ENCODE results near the gene SIAE. TPM values are rescaled to one million over a fixed set of nuclear protein-coding genes. Genes with fewer than 3 reads are reported as not detected.
A peak's percentile ranks its signal among the peaks of the same experiment; 100 is the strongest.

SIAE gene
- total and polyA plus RNA-seq, 10 of the 15 experiments (the other 5 are each of a cell fraction or from before 2014, with no cell fraction given): 0.93 to 6.9 (median 4.2) TPM

- TF ChIP-seq ZBTB33 (IDR thresholded peaks at IDR 0.05) (no peak), SMC3 (IDR thresholded peaks at IDR 0.05; ENCODE audit: borderline replicate concordance, low read length) (no peak), HDAC6 (IDR thresholded peaks at IDR 0.05; ENCODE audit: unreplicated experiment) (no peak)
Measured at GRCh38 chr11:124648610-124649009, 24.9 kb downstream of the SIAE start (continued).

GRCh38 chr11:124646148-124646547, 27.4 kb downstream of the SIAE start:
- no peak for FAIRE-seq
- ChIA-PET CTCF (interaction anchor here (0.8 to 3.7 kb wide), 3 partner anchors 23 to 144 kb away, joined by 3 to 26 read pairs (median 3); partner anchors contain the start of gene ESAM), RAD21 (ENCODE audit: unreplicated experiment) (interaction anchor here (1.8 kb wide), 1 partner anchor 191 kb away, joined by 7 read pairs; no protein-coding TSS in a partner anchor), POLR2A (no interaction called here), SMC1A (ENCODE audit: uncharacterized antibody, unreplicated experiment) (interaction anchor here (0.6 to 1.5 kb wide), 3 partner anchors 25 to 632 kb away, joined by 3 to 4 read pairs (median 3); no protein-coding TSS in a partner anchor)
- H3K9ac ChIP-seq (ENCODE audit: control insufficient read depth, insufficient read depth, low read length): no peak overlapping the region
- no peaks in the 10 kb centered on the region for H4K20me1 ChIP-seq (ENCODE audit: control insufficient read depth, insufficient read depth)
- 39% methylated on average over 3 of the region's 3 CpGs for WGBS (ENCODE audit: insufficient coverage, insufficient replicate concordance, low lambda C conversion rate, missing lambda C conversion rate)
- H3K4me2 ChIP-seq (ENCODE audit: control insufficient read depth, insufficient read depth): no peak overlapping the region; the same call in 1 of the 2 replicates
- no peaks in the 10 kb centered on the region for H3K79me2 ChIP-seq (ENCODE audit: control insufficient read depth, insufficient read depth, low read length)
- intact Hi-C loops (cut with micrococcal nuclease; ENCODE audit: unreplicated experiment): no loop called here
- ATAC-seq: peak; percentile 76
- no peak overlapping the region for H3K4me3 ChIP-seq
- no peak overlapping the region for H2AFZ ChIP-seq (ENCODE audit: control insufficient read depth, low read depth, low read length)
- no peak overlapping the region for H3K27ac ChIP-seq (ENCODE audit: control insufficient read depth, insufficient read depth)
- no peaks in the 10 kb centered on the region for H3K27me3 ChIP-seq (replicated peaks in 1 of 2; ENCODE audit: control insufficient read depth in 2 of 2, insufficient read depth in 2 of 2, low read length in 1 of 2)
- TF ChIP-seq PKNOX1 (IDR thresholded peaks at IDR 0.05) (peak; percentile 87), MYC (IDR thresholded peaks at IDR 0.05; ENCODE audit: insufficient read depth, insufficient read length, insufficient replicate concordance, low read length, severe bottlenecking) (no peak), SPI1 (IDR thresholded peaks at IDR 0.05; ENCODE audit: borderline replicate concordance, insufficient read depth, low read depth, low read length) (peak; percentile 36; the same call in 1 of the 2 replicates), MTA2 (IDR thresholded peaks at IDR 0.05; ENCODE audit: low read depth) (peak; percentile 35; the same call in 1 of the 2 replicates), ZSCAN29 (IDR thresholded peaks at IDR 0.05) (no peak)
- H3K36me3 ChIP-seq (ENCODE audit: control insufficient read depth in 2 of 2, insufficient read depth in 2 of 2, low read length in 1 of 2): no peaks in the 10 kb centered on the region; a peak in 1 of 4 replicates
- H3K9me3 ChIP-seq (replicated peaks; ENCODE audit: control insufficient read depth, insufficient read depth, low read length): no peaks in the 10 kb centered on the region
- no TSS peak for BruUV-seq (replicated peaks)
- DNase-seq (ENCODE audit: low read depth, low spot score): no peak
- in situ Hi-C loops (cut with MboI): no loop called here
- H3K4me1 ChIP-seq (ENCODE audit: control insufficient read depth, insufficient read depth, low read length): no peaks in the 10 kb centered on the region; the same call in 1 of the 2 replicates
